PC-9 (cell line): ENCODE results near the gene PLIN5.

Experiments
- CTCF ChIP-seq: fragments of 200-600 bp; sonication (generic); conservative IDR thresholded peaks from 2 replicates; pipeline ENCODE4 v1.6.1; 2017; ENCODE audit warnings: mixed run types, antibody characterized with exemption, mild to moderate bottlenecking, moderate library complexity
- EZH2 ChIP-seq: fragments of 200-600 bp; sonication (generic); IDR thresholded peaks from 2 replicates; pipeline ENCODE4 v1.8.0; 2017; ENCODE audit warnings: antibody characterized with exemption, low read depth

DNA sequence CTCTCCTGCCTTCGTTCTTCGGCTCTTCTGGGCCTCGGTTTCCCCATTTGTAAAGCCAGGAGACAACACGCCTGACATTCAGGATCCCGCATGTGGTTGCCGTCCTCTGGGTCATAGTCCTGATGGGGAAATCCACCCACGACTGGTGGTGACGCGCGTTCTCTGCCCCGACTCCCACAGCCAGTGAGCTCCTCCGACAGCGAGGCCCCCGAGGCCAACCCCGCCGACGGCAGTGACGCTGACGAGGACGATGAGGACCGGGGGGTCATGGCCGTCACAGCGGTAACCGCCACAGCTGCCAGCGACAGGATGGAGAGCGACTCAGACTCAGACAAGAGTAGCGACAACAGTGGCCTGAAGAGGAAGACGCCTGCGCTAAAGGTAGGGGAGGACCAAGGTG, 46.5 kb downstream of the PLIN5 start:
- TF ChIP-seq CTCF (no peak), EZH2 (no peak)
